Activated CD4-positive, alpha-beta T cell treated with anti-CD3 and anti-CD28 coated beads, Interleukin-2, amount 10 ng/mL, durations not matched to agents 7 days and 5 days (primary cell): ENCODE measurements around the gene NPW. TPM values are rescaled to one million over a fixed set of nuclear protein-coding genes. Genes with fewer than 3 reads are reported as not detected.

Experiments used
- CTCF ChIA-PET: fragments of 350-600 bp; sonication (Branson Sonifier 250); formaldehyde crosslinking; loops from one replicate; lab custom pipeline; 2021; ENCODE audit warnings: antibody characterized with exemption; lab: Charles Lee
- POLR2A ChIA-PET: fragments of 350-600 bp; sonication (Branson Sonifier 250); formaldehyde crosslinking; loops from one replicate; lab custom pipeline; 2021; ENCODE audit warnings: antibody characterized with exemption; lab: Charles Lee
- DNase-seq: peaks from one replicate; pipeline ENCODE4 v3.0.0-alpha.2; 2020
- H3K27ac Mint-ChIP-seq: one replicate; pipeline ENCODE4 v1.8.0; 2021; ENCODE audit warnings: mild to moderate bottlenecking, moderate library complexity, mixed read lengths
- H3K27me3 Mint-ChIP-seq: one replicate; pipeline ENCODE4 v1.8.0; 2021; ENCODE audit warnings: mixed read lengths
- H3K36me3 Mint-ChIP-seq: one replicate; pipeline ENCODE4 v1.8.0; 2021; ENCODE audit warnings: low read depth, mixed read lengths
- H3K4me1 Mint-ChIP-seq: one replicate; pipeline ENCODE4 v1.8.0; 2021; ENCODE audit warnings: mixed read lengths
- H3K4me3 Mint-ChIP-seq: one replicate; pipeline ENCODE4 v1.8.0; 2021; ENCODE audit warnings: mild to moderate bottlenecking, moderate library complexity, mixed read lengths
- H3K9me3 Mint-ChIP-seq: one replicate; pipeline ENCODE4 v1.8.0; 2021; ENCODE audit warnings: mixed read lengths
- total RNA-seq, 2 experiments: library from RNA; stranded (reverse); gene quantifications; one replicate each; pipeline ENCODE4 v1.2.3, GENCODE V29; 2021

The NPW gene
- total RNA-seq, 2 experiments from 2014 or later = 0.42 to 0.69 TPM

GRCh38 chr16:1979271-1980029 is 40.1 kb upstream of the NPW start:
- no peak for DNase-seq

GRCh38 chr16:1980030-1980769 is 39.4 kb upstream of the NPW start:
- no peaks in the 10 kb centered on the region for H3K9me3 Mint-ChIP-seq
- H3K27me3 Mint-ChIP-seq = peaks cover 31% of the 10 kb centered on the region
- POLR2A ChIA-PET = no interaction called here
- H3K4me3 Mint-ChIP-seq = no peak overlapping the region
- peaks cover 6% of the 10 kb centered on the region for H3K36me3 Mint-ChIP-seq
- no peak for DNase-seq
- no peak overlapping the region for H3K27ac Mint-ChIP-seq
- peaks cover 15% of the 10 kb centered on the region for H3K4me1 Mint-ChIP-seq
- CTCF ChIA-PET = interaction anchor here (1.2 to 2.0 kb wide), 2 partner anchors 9 to 24 kb away, joined by 5 to 7 read pairs; partner anchors contain the start of gene TBL3

More at GRCh38 chr16:1979271-1980029, 40.1 kb upstream of the NPW start:
- no peak overlapping the region for H3K4me3 Mint-ChIP-seq
- ChIA-PET CTCF (no interaction called here), POLR2A (no interaction called here)
- peaks cover 31% of the 10 kb centered on the region for H3K27me3 Mint-ChIP-seq
- H3K27ac Mint-ChIP-seq = no peak overlapping the region
- no peaks in the 10 kb centered on the region for H3K9me3 Mint-ChIP-seq
- peaks cover 9% of the 10 kb centered on the region for H3K4me1 Mint-ChIP-seq
- peaks cover 6% of the 10 kb centered on the region for H3K36me3 Mint-ChIP-seq

GRCh38 chr16:1980770-1981087 is 38.9 kb upstream of the NPW start:
- CTCF ChIA-PET = interaction anchor here (0.7 to 2.0 kb wide), 3 partner anchors 9 to 299 kb away, joined by 5 to 7 read pairs (median 5); partner anchors contain the start of gene TBL3
- no peak for DNase-seq
- Mint-ChIP-seq H3K9me3 (no peaks in the 10 kb centered on the region), H3K27me3 (peaks cover 31% of the 10 kb centered on the region), H3K27ac (no peak overlapping the region), H3K4me1 (peaks cover 16% of the 10 kb centered on the region), H3K4me3 (no peak overlapping the region), H3K36me3 (peaks cover 6% of the 10 kb centered on the region)
- POLR2A ChIA-PET = no interaction called here

GRCh38 chr16:1981398-1981836 is 38.2 kb upstream of the NPW start, which contains the start of gene NOXO1:
Gene NOXO1, minus strand, starts transcription at chr16:1981469. Its CDS starts 290 bp downstream, at chr16:1981179.
- Mint-ChIP-seq H3K4me3 (no peak within 1 kb of the TSS), H3K27ac (peak within 1 kb of the TSS; percentile 31), H3K4me1 (peaks cover 16% of the 10 kb centered on the region), H3K27me3 (peaks cover 31% of the 10 kb centered on the region), H3K36me3 (peaks cover 2% of the 10 kb centered on the region), H3K9me3 (no peaks in the 10 kb centered on the region)
- ChIA-PET CTCF (interaction anchor here (0.7 to 2.0 kb wide), 5 partner anchors 10 to 299 kb away, joined by 3 to 7 read pairs (median 5); partner anchors contain the start of genes MSRB1 and TBL3), POLR2A (no interaction called here)
- DNase-seq = no peak

- peaks cover 31% of the 10 kb centered on the region for H3K27me3 Mint-ChIP-seq
- H3K27ac Mint-ChIP-seq = peak overlapping the region; percentile 31
- H3K4me1 Mint-ChIP-seq = peaks cover 16% of the 10 kb centered on the region
- H3K9me3 Mint-ChIP-seq = no peaks in the 10 kb centered on the region
- CTCF ChIA-PET = interaction anchor here (0.9 to 2.0 kb wide), 4 partner anchors 10 to 158 kb away, joined by 3 to 7 read pairs (median 4); partner anchors contain the start of genes MSRB1 and TBL3
- peaks cover 6% of the 10 kb centered on the region for H3K36me3 Mint-ChIP-seq
- DNase-seq = no peak
- no peak overlapping the region for H3K4me3 Mint-ChIP-seq
- POLR2A ChIA-PET = no interaction called here
Measured at GRCh38 chr16:1982013-1982433, 37.6 kb upstream of the NPW start.

GRCh38 chr16:1982991-1983543 is 36.5 kb upstream of the NPW start:
- DNase-seq = no peak
- H3K36me3 Mint-ChIP-seq = peaks cover 6% of the 10 kb centered on the region
- peak overlapping the region; percentile 73 for H3K27ac Mint-ChIP-seq
- H3K27me3 Mint-ChIP-seq = peaks cover 33% of the 10 kb centered on the region
- ChIA-PET POLR2A (no interaction called here), CTCF (interaction anchor here (1.0 to 1.4 kb wide), 3 partner anchors 11 to 157 kb away, joined by 3 to 4 read pairs (median 3); partner anchors contain the start of gene TBL3)
- peak overlapping the region; percentile 80 for H3K4me3 Mint-ChIP-seq
- no peaks in the 10 kb centered on the region for H3K9me3 Mint-ChIP-seq
- H3K4me1 Mint-ChIP-seq = peaks cover 16% of the 10 kb centered on the region

- CTCF ChIA-PET = interaction anchor here (1.0 to 1.4 kb wide), 3 partner anchors 11 to 19 kb away, joined by 3 to 7 read pairs (median 4); partner anchors contain the start of gene RPS2
- Mint-ChIP-seq H3K27me3 (peaks cover 37% of the 10 kb centered on the region), H3K27ac (peak within 1 kb of the TSS; percentile 74), H3K36me3 (peaks cover 6% of the 10 kb centered on the region), H3K4me1 (peaks cover 18% of the 10 kb centered on the region), H3K4me3 (peak within 1 kb of the TSS; percentile 80), H3K9me3 (no peaks in the 10 kb centered on the region)
- DNase-seq = peak; percentile 64
- POLR2A ChIA-PET = interaction anchor here (0.6 kb wide), 1 partner anchor 19 kb away, joined by 4 read pairs; the partner anchor contains the start of gene RPS2
Measured at GRCh38 chr16:1983544-1984346, 35.8 kb upstream of the NPW start, which contains the start of gene GFER. Gene GFER, plus strand, starts transcription at chr16:1984193. Its CDS starts 26 bp downstream, at chr16:1984219.

GRCh38 chr16:1984347-1985225 is 35.0 kb upstream of the NPW start:
- Mint-ChIP-seq H3K4me1 (peaks cover 21% of the 10 kb centered on the region), H3K36me3 (peaks cover 4% of the 10 kb centered on the region), H3K4me3 (peak overlapping the region; percentile 80), H3K9me3 (no peaks in the 10 kb centered on the region), H3K27me3 (peaks cover 45% of the 10 kb centered on the region), H3K27ac (peak overlapping the region; percentile 74)
- CTCF ChIA-PET = interaction anchor here (1.0 to 1.4 kb wide), 3 partner anchors 10 to 20 kb away, joined by 3 to 7 read pairs (median 4); partner anchors contain the start of gene RPS2
- DNase-seq = no peak
- POLR2A ChIA-PET = interaction anchor here (0.6 kb wide), 1 partner anchor 20 kb away, joined by 4 read pairs; the partner anchor contains the start of gene RPS2

- DNase-seq = no peak
- peaks cover 21% of the 10 kb centered on the region for H3K4me1 Mint-ChIP-seq
- peak overlapping the region; percentile 74 for H3K27ac Mint-ChIP-seq
- peaks cover 4% of the 10 kb centered on the region for H3K36me3 Mint-ChIP-seq
- H3K27me3 Mint-ChIP-seq = peaks cover 39% of the 10 kb centered on the region
- POLR2A ChIA-PET = no interaction called here
- H3K9me3 Mint-ChIP-seq = no peaks in the 10 kb centered on the region
- H3K4me3 Mint-ChIP-seq = peak overlapping the region; percentile 80
- CTCF ChIA-PET = interaction anchor here (1.3 kb wide), 1 partner anchor 18 kb away, joined by 3 read pairs; no protein-coding TSS in a partner anchor
Measured at GRCh38 chr16:1985466-1986150, 34.0 kb upstream of the NPW start.

- H3K27me3 Mint-ChIP-seq = peaks cover 32% of the 10 kb centered on the region
- H3K9me3 Mint-ChIP-seq = no peaks in the 10 kb centered on the region
- no peak overlapping the region for H3K4me3 Mint-ChIP-seq
- H3K4me1 Mint-ChIP-seq = peaks cover 29% of the 10 kb centered on the region
- no peak overlapping the region for H3K27ac Mint-ChIP-seq
- DNase-seq = no peak
- peaks cover 4% of the 10 kb centered on the region for H3K36me3 Mint-ChIP-seq
- ChIA-PET CTCF (interaction anchor here (0.6 to 1.5 kb wide), 2 partner anchors 17 to 920 kb away, joined by 3 to 4 read pairs; no protein-coding TSS in a partner anchor), POLR2A (no interaction called here)
Measured at GRCh38 chr16:1987198-1987597, 32.4 kb upstream of the NPW start.
